Skeletal muscle tissue (tissue), 4 donors: ENCODE results near the gene MEGF11. TPM values are rescaled to one million over a fixed set of nuclear protein-coding genes. Genes with fewer than 3 reads are reported as not detected.

ENCODE experiments used
- H3K27ac ChIP-seq: one replicate; pipeline ENCODE4 v1.7.0; 2013; ENCODE audit warnings: mild to moderate bottlenecking, low read depth, low read length, inconsistent platforms
- H3K27me3 ChIP-seq, 3 donors: one replicate each; pipeline ENCODE4 v1.7.0; 2013; ENCODE audit warnings: low read length in 3 of 3; ENCODE audit not compliant: control insufficient read depth in 3 of 3, insufficient read depth in 3 of 3
- H3K36me3 ChIP-seq, 3 donors: one replicate each; pipeline ENCODE4 v1.7.0; 2013; ENCODE audit warnings: low read length in 3 of 3; ENCODE audit not compliant: control insufficient read depth in 3 of 3, insufficient read depth in 3 of 3
- H3K4me1 ChIP-seq, 3 donors: one replicate each; pipeline ENCODE4 v1.7.0; 2013; ENCODE audit warnings: low read length in 3 of 3, mild to moderate bottlenecking in 3 of 3; ENCODE audit not compliant: control insufficient read depth in 3 of 3, insufficient read depth in 3 of 3
- H3K4me3 ChIP-seq, 3 donors: one replicate each; pipeline ENCODE4 v1.7.0; 2013; ENCODE audit warnings: low read length in 3 of 3
- H3K9ac ChIP-seq, 3 donors: one replicate each; pipeline ENCODE4 v1.7.0; 2013; ENCODE audit warnings: low read length in 3 of 3, mild to moderate bottlenecking in 3 of 3, moderate library complexity in 2 of 3, low read depth in 1 of 3
- H3K9me3 ChIP-seq, 3 donors: one replicate each; pipeline ENCODE4 v1.7.0; 2013; ENCODE audit warnings: low read length in 3 of 3; ENCODE audit not compliant: control insufficient read depth in 3 of 3
- total RNA-seq: library from RNA; depleted of rRNA; stranded (reverse); fragments of >200 nt; gene quantifications from one replicate; pipeline ENCODE4 v1.2.3, GENCODE V29; 2014
- donor health status: Osteomylitis.

MEGF11 gene
- total RNA-seq, 1 donor from 2014 or later, result 0.52 TPM

GRCh38 chr15:66241908-66242285 lies 11.7 kb downstream of the MEGF11 start:
- Histone ChIP-seq H3K4me3 (no peak overlapping the region), H3K27me3 (peaks cover 4 to 21% (median 6%) of the 10 kb centered on the region in 3 donors), H3K9me3 (no peaks in the 10 kb centered on the region), H3K36me3 (no peaks in the 10 kb centered on the region), H3K9ac (no peak overlapping the region), H3K27ac (no peak overlapping the region), H3K4me1 (no peaks in the 10 kb centered on the region)

- no peaks in the 10 kb centered on the region for H3K9me3 ChIP-seq
- H3K4me3 ChIP-seq, result no peak overlapping the region
- no peak overlapping the region for H3K27ac ChIP-seq
- H3K36me3 ChIP-seq, result no peaks in the 10 kb centered on the region
- peaks cover 6 to 22% (median 12%) of the 10 kb centered on the region in 3 donors for H3K27me3 ChIP-seq
- H3K4me1 ChIP-seq, result no peaks in the 10 kb centered on the region
- no peak overlapping the region for H3K9ac ChIP-seq
These were observed 12.3 kb downstream of the MEGF11 start for GRCh38 chr15:66241087-66241907.

- no peak overlapping the region for H3K9ac ChIP-seq
- peaks cover 12 to 28% (median 16%) of the 10 kb centered on the region in 3 donors for H3K27me3 ChIP-seq
- no peak overlapping the region for H3K27ac ChIP-seq
- H3K9me3 ChIP-seq, result no peaks in the 10 kb centered on the region
- no peak overlapping the region for H3K4me3 ChIP-seq
- H3K4me1 ChIP-seq, result no peaks in the 10 kb centered on the region
- H3K36me3 ChIP-seq, result no peaks in the 10 kb centered on the region
These were observed 13.2 kb downstream of the MEGF11 start for GRCh38 chr15:66240240-66240794.

- Histone ChIP-seq H3K27me3 (peaks cover 12 to 27% (median 16%) of the 10 kb centered on the region in 3 donors), H3K4me3 (no peak overlapping the region), H3K9me3 (no peaks in the 10 kb centered on the region), H3K27ac (no peak overlapping the region), H3K36me3 (no peaks in the 10 kb centered on the region), H3K9ac (no peak overlapping the region), H3K4me1 (no peaks in the 10 kb centered on the region)
These were observed 14.0 kb downstream of the MEGF11 start for GRCh38 chr15:66239514-66239913.

GRCh38 chr15:66238318-66238717 lies 15.2 kb downstream of the MEGF11 start:
- peaks cover 12 to 27% (median 16%) of the 10 kb centered on the region in 3 donors for H3K27me3 ChIP-seq
- H3K36me3 ChIP-seq, result no peaks in the 10 kb centered on the region
- H3K27ac ChIP-seq, result no peak overlapping the region
- no peak overlapping the region for H3K9ac ChIP-seq
- H3K4me3 ChIP-seq, result no peak overlapping the region
- no peaks in the 10 kb centered on the region for H3K4me1 ChIP-seq
- no peaks in the 10 kb centered on the region for H3K9me3 ChIP-seq

GRCh38 chr15:66237513-66238235 lies 15.9 kb downstream of the MEGF11 start:
- H3K27me3 ChIP-seq, result peaks cover 12 to 27% (median 16%) of the 10 kb centered on the region in 3 donors
- no peaks in the 10 kb centered on the region for H3K36me3 ChIP-seq
- H3K4me3 ChIP-seq, result no peak overlapping the region
- H3K9ac ChIP-seq, result no peak overlapping the region
- no peak overlapping the region for H3K27ac ChIP-seq
- no peaks in the 10 kb centered on the region for H3K4me1 ChIP-seq
- H3K9me3 ChIP-seq, result no peaks in the 10 kb centered on the region

- Histone ChIP-seq H3K4me1 (no peaks in the 10 kb centered on the region), H3K9me3 (no peaks in the 10 kb centered on the region), H3K36me3 (no peaks in the 10 kb centered on the region), H3K27me3 (peaks cover 12 to 27% (median 16%) of the 10 kb centered on the region in 3 donors), H3K9ac (no peak overlapping the region), H3K27ac (no peak overlapping the region), H3K4me3 (no peak overlapping the region)
These were observed 16.7 kb downstream of the MEGF11 start for GRCh38 chr15:66236806-66237375.

- Histone ChIP-seq H3K27ac (no peak overlapping the region), H3K4me1 (no peaks in the 10 kb centered on the region), H3K27me3 (peaks cover 12 to 20% (median 19%) of the 10 kb centered on the region in 3 donors), H3K36me3 (no peaks in the 10 kb centered on the region), H3K9ac (no peak overlapping the region), H3K9me3 (no peaks in the 10 kb centered on the region), H3K4me3 (no peak overlapping the region)
These were observed 17.7 kb downstream of the MEGF11 start for GRCh38 chr15:66235866-66236265.

- Histone ChIP-seq H3K4me1 (no peaks in the 10 kb centered on the region), H3K27ac (no peak overlapping the region), H3K9me3 (no peaks in the 10 kb centered on the region), H3K36me3 (no peaks in the 10 kb centered on the region), H3K9ac (no peak overlapping the region), H3K27me3 (peaks cover 12 to 20% (median 19%) of the 10 kb centered on the region in 3 donors), H3K4me3 (no peak overlapping the region)
These were observed 18.8 kb downstream of the MEGF11 start for GRCh38 chr15:66234798-66235197.
